Erythroblast (primary cell): ENCODE measurements around the gene UBASH3B.

ENCODE experiments used
- GATA1 ChIP-seq: IDR thresholded peaks from 2 replicates; pipeline ENCODE4 v1.6.1; 2011; ENCODE audit warnings: low read depth, mild to moderate bottlenecking, control low read depth, low read length, moderate library complexity
- POLR2A ChIP-seq: IDR thresholded peaks from 2 replicates; pipeline ENCODE4 v1.6.1; 2011; ENCODE audit warnings: mild to moderate bottlenecking, low read length

GRCh38 chr11:122848186-122848585, 192.7 kb downstream of the UBASH3B start:
- TF ChIP-seq POLR2A (no peak), GATA1 (no peak)
